Smooth muscle cell (in vitro differentiated cells): ENCODE results near the gene ZCCHC12. TPM values are rescaled to one million over a fixed set of nuclear protein-coding genes. Genes with fewer than 3 reads are reported as not detected.
A peak's percentile ranks its signal among the peaks of the same experiment; 100 is the strongest.

Experiments
- DNase-seq: peaks from one replicate; lab custom pipeline; 2025; ENCODE audit not compliant: unreplicated experiment; lab: John Stamatoyannopoulos, UW
- H2AFZ ChIP-seq: fragments of 200-600 bp; sonication (generic); 2 replicates; pipeline ENCODE4 v1.6.0; 2016; ENCODE audit warnings: antibody characterized with exemption, low read depth, mild to moderate bottlenecking
- H3F3A ChIP-seq: fragments of 200-600 bp; sonication (generic); 2 replicates; pipeline ENCODE4 v1.6.0; 2017; ENCODE audit warnings: antibody characterized with exemption, low read depth
- H3K27ac ChIP-seq: fragments of 200-600 bp; sonication (generic); 2 replicates; pipeline ENCODE4 v1.5.1; 2016; ENCODE audit warnings: low read depth, mild to moderate bottlenecking
- H3K27me3 ChIP-seq: fragments of 200-600 bp; sonication (generic); 2 replicates; pipeline ENCODE4 v1.6.1; 2016; ENCODE audit warnings: low read depth, mild to moderate bottlenecking
- H3K36me3 ChIP-seq: fragments of 200-600 bp; sonication (generic); 2 replicates; pipeline ENCODE4 v1.5.1; 2016; ENCODE audit warnings: low read depth
- H3K4me1 ChIP-seq: fragments of 200-600 bp; sonication (generic); 2 replicates; pipeline ENCODE4 v1.5.1; 2016; ENCODE audit warnings: low read depth
- H3K4me2 ChIP-seq: fragments of 200-600 bp; sonication (generic); 2 replicates; pipeline ENCODE4 v1.6.0; 2016; ENCODE audit warnings: mild to moderate bottlenecking
- H3K4me3 ChIP-seq: fragments of 200-600 bp; sonication (generic); 2 replicates; pipeline ENCODE4 v1.5.1; 2016; ENCODE audit warnings: mild to moderate bottlenecking
- H3K79me2 ChIP-seq: fragments of 200-600 bp; sonication (generic); 2 replicates; pipeline ENCODE4 v1.6.0; 2016; ENCODE audit warnings: low read depth, mild to moderate bottlenecking
- H3K9ac ChIP-seq: fragments of 200-600 bp; sonication (generic); 2 replicates; pipeline ENCODE4 v1.6.0; 2016; ENCODE audit warnings: low read depth
- H3K9me3 ChIP-seq: fragments of 200-600 bp; sonication (generic); replicated peaks from 2 replicates; pipeline ENCODE4 v1.5.1; 2016; ENCODE audit warnings: low read depth
- H4K20me1 ChIP-seq: fragments of 200-600 bp; sonication (generic); 2 replicates; pipeline ENCODE4 v1.6.0; 2016; ENCODE audit warnings: low read depth
- CTCF ChIP-seq: fragments of 200-600 bp; sonication (generic); IDR thresholded peaks from 2 replicates; pipeline ENCODE4 v1.5.1; 2017; ENCODE audit warnings: borderline replicate concordance, mild to moderate bottlenecking, antibody characterized with exemption; ENCODE audit not compliant: insufficient read depth, poor library complexity, severe bottlenecking
- WGBS: methylation state at CpG from one replicate; pipeline ENCODE4 v1.1.7; 2016; ENCODE audit warnings: low lambda C conversion rate; 5-methylcytosine and 5-hydroxymethylcytosine counted together
- polyA plus RNA-seq: library from polyadenylated mRNA; unstranded; fragments of >200 nt; fragmentation: Nextera tagmentation; extraction: Ambion mirVana; gene quantifications from 2 replicates; pipeline ENCODE4 v1.2.1, GENCODE V29; 2016
- total RNA-seq: library from RNA; depleted of rRNA; stranded (reverse); fragments of >200 nt; gene quantifications from 2 replicates; pipeline ENCODE4 v1.2.3, GENCODE V29; 2014

Gene ZCCHC12
- total and polyA plus RNA-seq, 2 experiments from 2014 or later, result not detected

- H3F3A ChIP-seq, result no peaks in the 10 kb centered on the region
- no peaks in the 10 kb centered on the region for H4K20me1 ChIP-seq
- peak; percentile 59 for TF ChIP-seq CTCF
- H3K9ac ChIP-seq, result no peak overlapping the region
- 43% methylated on average over 46 of the region's 50 CpGs for WGBS
- H2AFZ ChIP-seq, result peak overlapping the region; percentile 81
- no peaks in the 10 kb centered on the region for H3K27me3 ChIP-seq
- no peaks in the 10 kb centered on the region for H3K4me1 ChIP-seq
- H3K79me2 ChIP-seq, result no peaks in the 10 kb centered on the region
- H3K9me3 ChIP-seq, result no peaks in the 10 kb centered on the region
- no peak overlapping the region for H3K27ac ChIP-seq
- H3K4me2 ChIP-seq, result peak overlapping the region; percentile 78
- H3K4me3 ChIP-seq, result peak overlapping the region; percentile 48
- peak; percentile 35 for DNase-seq
- no peaks in the 10 kb centered on the region for H3K36me3 ChIP-seq
Observed at GRCh38 chrX:118839334-118839958, 15.8 kb downstream of the ZCCHC12 start.

- Histone ChIP-seq H4K20me1 (no peaks in the 10 kb centered on the region), H3K9me3 (no peaks in the 10 kb centered on the region), H3K79me2 (no peaks in the 10 kb centered on the region), H3K9ac (no peak overlapping the region), H3K4me3 (no peak overlapping the region), H3F3A (no peaks in the 10 kb centered on the region), H3K4me2 (no peak overlapping the region), H2AFZ (no peak overlapping the region), H3K4me1 (no peaks in the 10 kb centered on the region), H3K27me3 (no peaks in the 10 kb centered on the region), H3K36me3 (no peaks in the 10 kb centered on the region), H3K27ac (no peak overlapping the region)
- 62% methylated on average over 1 of the region's 1 CpG for WGBS
- DNase-seq, result no peak
- peak; percentile 56 for TF ChIP-seq CTCF
Observed at GRCh38 chrX:118847676-118848075, 24.1 kb downstream of the ZCCHC12 start.

GRCh38 chrX:118853596-118853995, 30.0 kb downstream of the ZCCHC12 start:
- H3K36me3 ChIP-seq, result no peaks in the 10 kb centered on the region

More at GRCh38 chrX:118853596-118853995, 30.0 kb downstream of the ZCCHC12 start:
- WGBS, result 69% methylated on average over 3 of the region's 3 CpGs
- Histone ChIP-seq H2AFZ (no peak overlapping the region), H3K27ac (no peak overlapping the region), H3K4me2 (no peak overlapping the region), H4K20me1 (no peaks in the 10 kb centered on the region), H3K4me3 (no peak overlapping the region), H3K79me2 (no peaks in the 10 kb centered on the region), H3K9me3 (no peaks in the 10 kb centered on the region), H3K9ac (no peak overlapping the region), H3F3A (no peaks in the 10 kb centered on the region), H3K4me1 (no peaks in the 10 kb centered on the region), H3K27me3 (no peaks in the 10 kb centered on the region)
- DNase-seq, result no peak
- no peak for TF ChIP-seq CTCF
